Neural progenitor cell (in vitro differentiated cells): ENCODE results near the gene LRRC45. TPM values are rescaled to one million over a fixed set of nuclear protein-coding genes. Genes with fewer than 3 reads are reported as not detected.

Experiments
- DNase-seq: peaks from one replicate; pipeline ENCODE4 v3.0.0-alpha.2; 2016; ENCODE audit warnings: low spot score
- H2AFZ ChIP-seq: fragments of 200-600 bp; sonication (generic); replicated peaks from 2 replicates; pipeline ENCODE4 v1.6.1; 2016; ENCODE audit warnings: antibody characterized with exemption
- H3F3A ChIP-seq: fragments of 200-600 bp; sonication (generic); 2 replicates; pipeline ENCODE4 v1.6.1; 2016; ENCODE audit warnings: antibody characterized with exemption, low read depth
- H3K27ac ChIP-seq: fragments of 200-600 bp; sonication (generic); 2 replicates; pipeline ENCODE4 v1.5.1; 2016; ENCODE audit warnings: mild to moderate bottlenecking
- H3K27me3 ChIP-seq: fragments of 200-600 bp; sonication (generic); 2 replicates; pipeline ENCODE4 v1.6.1; 2016; ENCODE audit warnings: mild to moderate bottlenecking, moderate library complexity
- H3K36me3 ChIP-seq: fragments of 200-600 bp; sonication (generic); 2 replicates; pipeline ENCODE4 v1.5.1; 2016
- H3K4me1 ChIP-seq: fragments of 200-600 bp; sonication (generic); 2 replicates; pipeline ENCODE4 v1.6.1; 2016; ENCODE audit warnings: mixed run types
- H3K4me2 ChIP-seq: fragments of 200-600 bp; sonication (generic); 2 replicates; pipeline ENCODE4 v1.6.1; 2016
- H3K4me3 ChIP-seq: fragments of 200-600 bp; sonication (generic); 2 replicates; pipeline ENCODE4 v1.5.1; 2016
- H3K79me2 ChIP-seq: fragments of 200-600 bp; sonication (generic); 2 replicates; pipeline ENCODE4 v1.6.1; 2016; ENCODE audit warnings: low read depth
- H3K9ac ChIP-seq: fragments of 200-600 bp; sonication (generic); 2 replicates; pipeline ENCODE4 v1.6.1; 2016
- H3K9me3 ChIP-seq: fragments of 200-600 bp; sonication (generic); 2 replicates; pipeline ENCODE4 v1.5.1; 2016; ENCODE audit warnings: low read depth
- H4K20me1 ChIP-seq: fragments of 200-600 bp; sonication (generic); 2 replicates; pipeline ENCODE4 v1.6.1; 2016; ENCODE audit warnings: low read depth
- H3K27ac Mint-ChIP-seq: 3 replicates; pipeline ENCODE4 v1.8.0; 2021; ENCODE audit warnings: mixed read lengths
- H3K27me3 Mint-ChIP-seq: 2 replicates; pipeline ENCODE4 v1.8.0; 2022; ENCODE audit warnings: low read depth, mild to moderate bottlenecking, inconsistent platforms, moderate library complexity, mixed read lengths; ENCODE audit not compliant: insufficient read depth
- H3K36me3 Mint-ChIP-seq: 3 replicates; pipeline ENCODE4 v1.8.0; 2021; ENCODE audit warnings: mixed read lengths
- H3K4me1 Mint-ChIP-seq: 3 replicates; pipeline ENCODE4 v1.8.0; 2021; ENCODE audit warnings: mixed read lengths
- H3K4me3 Mint-ChIP-seq: 3 replicates; pipeline ENCODE4 v1.8.0; 2021; ENCODE audit warnings: mild to moderate bottlenecking, moderate library complexity, mixed read lengths
- H3K9me3 Mint-ChIP-seq: 3 replicates; pipeline ENCODE4 v1.8.0; 2020; ENCODE audit warnings: mixed read lengths
- CTCF ChIP-seq: fragments of 200-600 bp; sonication (generic); IDR thresholded peaks from 2 replicates; pipeline ENCODE4 v1.5.1; 2017; ENCODE audit warnings: antibody characterized with exemption, mild to moderate bottlenecking
- EZH2 ChIP-seq: fragments of 200-600 bp; sonication (generic); IDR thresholded peaks from 2 replicates; pipeline ENCODE4 v1.6.1; 2017; ENCODE audit warnings: antibody characterized with exemption, mild to moderate bottlenecking, moderate library complexity
- EZH2phosphoT487 ChIP-seq: fragments of 200-600 bp; sonication (generic); IDR thresholded peaks from 2 replicates; pipeline ENCODE4 v1.6.1; 2017; ENCODE audit warnings: antibody characterized with exemption
- total RNA-seq: library from RNA; depleted of rRNA; stranded (reverse); fragments of >200 nt; gene quantifications from 2 replicates; pipeline ENCODE4 v1.2.3, GENCODE V29; 2015; ENCODE audit warnings: low replicate concordance

Gene LRRC45
- total RNA-seq, 1 donor from 2014 or later = 15.4 TPM

DNA sequence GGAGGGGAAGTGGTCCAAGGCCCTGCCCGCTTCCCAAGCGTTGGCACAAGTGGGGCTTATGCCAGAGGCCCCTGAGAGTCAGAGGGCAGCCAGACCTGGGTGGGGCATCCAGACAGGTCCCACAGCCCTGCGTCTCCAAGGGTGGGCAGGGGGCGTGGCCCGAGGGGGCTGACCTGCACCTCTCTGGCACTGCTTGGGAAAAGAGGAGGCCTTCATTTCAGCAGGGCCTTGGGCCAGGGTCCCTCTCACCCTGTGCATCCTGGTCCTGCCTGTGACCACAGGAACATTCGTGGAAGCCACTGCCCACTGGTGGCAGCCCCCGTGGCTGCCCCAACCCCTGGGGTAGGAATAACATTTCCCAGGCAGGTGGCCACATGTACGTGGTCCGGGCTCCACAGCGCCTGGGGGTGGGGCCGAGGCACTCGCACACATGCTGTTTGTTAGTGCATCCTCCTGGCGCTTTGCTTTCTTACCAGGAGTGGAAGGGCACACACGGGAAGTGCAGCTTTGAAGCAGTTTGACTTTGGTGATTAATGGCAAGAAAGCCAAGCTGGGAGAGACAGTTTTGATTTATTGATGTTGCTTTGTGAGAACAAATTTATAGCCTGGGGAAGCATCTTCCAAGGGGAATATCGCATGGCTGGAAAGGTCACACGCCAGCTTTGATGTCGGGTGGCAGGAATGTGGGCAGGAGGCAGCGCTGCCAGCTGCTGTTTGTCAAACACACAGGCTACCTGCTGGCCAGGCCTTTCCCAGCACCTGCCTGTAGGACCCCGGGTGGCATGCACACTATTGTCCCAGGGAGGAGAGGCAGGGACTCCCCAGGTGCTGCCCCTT, 4.7 kb upstream of the LRRC45 start:
- Mint-ChIP-seq H3K4me3 (peak overlapping the region; percentile 60), H3K27me3 (peaks cover 3% of the 10 kb centered on the region)

DNA sequence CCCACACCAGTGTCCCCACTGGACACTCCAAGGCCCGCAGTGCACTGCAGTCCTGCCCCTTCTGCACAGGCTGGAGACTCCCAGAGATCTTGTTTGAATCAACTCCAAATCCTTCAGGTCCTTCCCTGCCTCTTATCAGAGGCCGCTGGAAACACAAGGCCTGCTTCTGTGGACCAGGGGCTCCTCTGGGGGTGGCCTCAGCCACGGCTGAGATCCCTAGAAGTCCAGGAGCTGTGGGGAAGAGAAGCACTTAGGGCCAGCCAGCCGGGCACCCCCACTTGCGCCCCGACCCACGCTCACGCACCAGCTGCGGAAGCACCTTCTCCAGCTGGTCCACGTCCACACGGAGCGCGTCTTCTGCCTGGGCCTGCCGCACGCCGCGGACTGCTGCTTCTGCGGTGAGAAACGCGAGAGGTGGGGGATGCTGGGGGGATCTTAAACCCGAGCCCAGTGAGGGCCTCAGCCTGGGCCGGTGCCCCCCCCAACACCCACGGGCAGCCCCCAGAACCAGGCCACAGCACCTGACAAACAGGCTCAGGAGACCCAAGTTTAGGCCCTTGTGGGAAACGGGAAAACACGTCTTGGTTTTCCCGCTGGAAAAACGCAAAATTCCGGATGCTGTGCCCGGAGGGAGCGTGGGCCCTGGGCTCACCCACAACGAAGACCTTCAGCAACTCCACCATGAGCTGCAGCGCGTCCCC, 4.0 kb upstream of the LRRC45 start:
- Mint-ChIP-seq H3K27ac (no peak overlapping the region), H3K27me3 (no peaks in the 10 kb centered on the region), H3K36me3 (no peaks in the 10 kb centered on the region), H3K4me1 (peaks cover 12% of the 10 kb centered on the region), H3K4me3 (no peak overlapping the region), H3K9me3 (no peaks in the 10 kb centered on the region)
- Histone ChIP-seq H3K79me2 (peaks cover 20% of the 10 kb centered on the region), H3K27me3 (no peaks in the 10 kb centered on the region), H2AFZ (no peak overlapping the region), H3K4me1 (peaks cover 10% of the 10 kb centered on the region), H3K36me3 (no peaks in the 10 kb centered on the region), H3K9me3 (no peaks in the 10 kb centered on the region), H3F3A (peaks cover 15% of the 10 kb centered on the region), H4K20me1 (peaks cover 29% of the 10 kb centered on the region), H3K27ac (no peak overlapping the region), H3K4me3 (no peak overlapping the region), H3K4me2 (no peak overlapping the region), H3K9ac (no peak overlapping the region)
- TF ChIP-seq EZH2 (no peak), EZH2phosphoT487 (no peak), CTCF (no peak)
- DNase-seq = no peak

More for the DNA sequence above, 4.7 kb upstream of the LRRC45 start:
- TF ChIP-seq EZH2 (no peak), EZH2phosphoT487 (no peak), CTCF (no peak)
- Histone ChIP-seq H3K27ac (no peak overlapping the region), H3K4me1 (peaks cover 6% of the 10 kb centered on the region), H3K9ac (no peak overlapping the region), H3F3A (peaks cover 15% of the 10 kb centered on the region), H3K9me3 (no peaks in the 10 kb centered on the region), H3K4me3 (no peak overlapping the region), H4K20me1 (peaks cover 29% of the 10 kb centered on the region), H3K36me3 (no peaks in the 10 kb centered on the region), H2AFZ (no peak overlapping the region), H3K27me3 (no peaks in the 10 kb centered on the region), H3K79me2 (peaks cover 15% of the 10 kb centered on the region), H3K4me2 (no peak overlapping the region)
- DNase-seq = no peak
- Mint-ChIP-seq H3K27ac (no peak overlapping the region), H3K4me1 (peaks cover 8% of the 10 kb centered on the region), H3K9me3 (no peaks in the 10 kb centered on the region), H3K36me3 (no peaks in the 10 kb centered on the region)

GRCh38 chr17:82019690-82020571, 3.2 kb upstream of the LRRC45 start:
- Mint-ChIP-seq H3K4me3 (peak overlapping the region; percentile 89), H3K4me1 (peaks cover 13% of the 10 kb centered on the region), H3K36me3 (no peaks in the 10 kb centered on the region), H3K27ac (no peak overlapping the region), H3K27me3 (no peaks in the 10 kb centered on the region), H3K9me3 (no peaks in the 10 kb centered on the region)
- Histone ChIP-seq H4K20me1 (peaks cover 29% of the 10 kb centered on the region), H3K4me1 (peaks cover 11% of the 10 kb centered on the region), H3K4me2 (no peak overlapping the region), H3K79me2 (peaks cover 23% of the 10 kb centered on the region), H3K27me3 (no peaks in the 10 kb centered on the region), H2AFZ (no peak overlapping the region), H3F3A (peaks cover 15% of the 10 kb centered on the region), H3K36me3 (no peaks in the 10 kb centered on the region), H3K27ac (no peak overlapping the region), H3K4me3 (no peak overlapping the region), H3K9ac (no peak overlapping the region), H3K9me3 (no peaks in the 10 kb centered on the region)
- DNase-seq = peak; percentile 87
- TF ChIP-seq EZH2 (no peak), EZH2phosphoT487 (no peak), CTCF (peak; percentile 84)
